WTC11 (cell line): ENCODE measurements around the gene KCNH6. TPM values are rescaled to one million over a fixed set of nuclear protein-coding genes. Genes with fewer than 3 reads are reported as not detected.

Source experiments
- ATAC-seq: fragments of 200-7000 bp; cut with Tn5 transposase; 2 replicates; pipeline ENCODE4 v1.10.0; 2021; ENCODE audit warnings: mild to moderate bottlenecking, moderate library complexity
- CTCF ChIA-PET: fragments of 300-600 bp; sonication (Branson Sonifier 250); formaldehyde crosslinking; loops from one replicate; lab custom pipeline; 2021; ENCODE audit warnings: antibody characterized with exemption; lab: Charles Lee
- POLR2A ChIA-PET: fragments of 350-600 bp; sonication (Branson Sonifier 250); formaldehyde crosslinking; loops from one replicate; lab custom pipeline; 2021; ENCODE audit warnings: antibody characterized with exemption; lab: Charles Lee
- DNase-seq: peaks from one replicate; pipeline ENCODE4 v3.0.0; 2021; ENCODE audit warnings: low spot score
- H3K27ac Mint-ChIP-seq: 2 replicates; pipeline ENCODE4 v1.8.0; 2021; ENCODE audit warnings: mixed read lengths
- H3K27me3 Mint-ChIP-seq: 2 replicates; pipeline ENCODE4 v1.8.0; 2021; ENCODE audit warnings: low read depth, mild to moderate bottlenecking, moderate library complexity, mixed read lengths
- H3K36me3 Mint-ChIP-seq: 2 replicates; pipeline ENCODE4 v1.8.0; 2021; ENCODE audit warnings: mixed read lengths
- H3K4me1 Mint-ChIP-seq: 2 replicates; pipeline ENCODE4 v1.8.0; 2022; ENCODE audit warnings: mixed read lengths
- H3K4me3 Mint-ChIP-seq: 2 replicates; pipeline ENCODE4 v1.8.0; 2021; ENCODE audit warnings: mild to moderate bottlenecking, moderate library complexity, mixed read lengths
- H3K9me3 Mint-ChIP-seq: 2 replicates; pipeline ENCODE4 v1.8.0; 2021; ENCODE audit warnings: mixed read lengths
- AR ChIP-seq: fragments of 250-450 bp; sonication (Bioruptor Pico); IDR thresholded peaks from 2 replicates; pipeline ENCODE4 v1.9.0; 2021; ENCODE audit warnings: mild to moderate bottlenecking
- ARID4B ChIP-seq: sonication (generic); formaldehyde crosslinking; IDR thresholded peaks from 2 replicates; pipeline ENCODE4 v1.8.0; 2023; ENCODE audit warnings: missing genetic modification reagents, mild to moderate bottlenecking, borderline replicate concordance
- ATF1 ChIP-seq: sonication (generic); formaldehyde crosslinking; IDR thresholded peaks from 2 replicates; pipeline ENCODE4 v1.8.1; 2023; ENCODE audit warnings: mild to moderate bottlenecking, moderate library complexity, missing genetic modification reagents
- ATF3 ChIP-seq: sonication (generic); formaldehyde crosslinking; conservative IDR thresholded peaks from 2 replicates; pipeline ENCODE4 v1.8.1; 2022; ENCODE audit warnings: mild to moderate bottlenecking, missing genetic modification reagents
- ELF4 ChIP-seq: sonication (generic); formaldehyde crosslinking; IDR thresholded peaks from 2 replicates; pipeline ENCODE4 v1.8.1; 2022; ENCODE audit warnings: low read depth, mild to moderate bottlenecking, moderate library complexity, missing genetic modification reagents
- EMX1 ChIP-seq: fragments of 250-450 bp; sonication (Bioruptor Pico); IDR thresholded peaks from 2 replicates; pipeline ENCODE4 v1.8.0; 2021; ENCODE audit warnings: mild to moderate bottlenecking
- FOXJ3 ChIP-seq: sonication (generic); formaldehyde crosslinking; IDR thresholded peaks from 2 replicates; pipeline ENCODE4 v1.9.0; 2021; ENCODE audit warnings: missing genetic modification reagents, mild to moderate bottlenecking, borderline replicate concordance
- JAZF1 ChIP-seq: fragments of 250-450 bp; sonication (Bioruptor Pico); IDR thresholded peaks from 2 replicates; pipeline ENCODE4 v1.9.0; 2021; ENCODE audit warnings: moderate library complexity, mild to moderate bottlenecking, inconsistent platforms
- NFYB ChIP-seq: sonication (generic); formaldehyde crosslinking; conservative IDR thresholded peaks from 2 replicates; pipeline ENCODE4 v1.8.0; 2022; ENCODE audit warnings: low read depth, missing genetic modification reagents
- OVOL2 ChIP-seq: fragments of 250-450 bp; sonication (Bioruptor Pico); IDR thresholded peaks from 2 replicates; pipeline ENCODE4 v1.9.0; 2021; ENCODE audit warnings: mild to moderate bottlenecking, borderline replicate concordance
- PRDM15 ChIP-seq: sonication (generic); formaldehyde crosslinking; IDR thresholded peaks from 2 replicates; pipeline ENCODE4 v1.8.0; 2022; ENCODE audit warnings: missing genetic modification reagents
- SP1 ChIP-seq: sonication (generic); formaldehyde crosslinking; conservative IDR thresholded peaks from 2 replicates; pipeline ENCODE4 v1.8.1; 2022; ENCODE audit warnings: missing genetic modification reagents
- TCF7 ChIP-seq: sonication (generic); formaldehyde crosslinking; IDR thresholded peaks from 2 replicates; pipeline ENCODE4 v1.8.0; 2022; ENCODE audit warnings: mild to moderate bottlenecking, low read depth, missing genetic modification reagents, moderate library complexity
- ZBTB21 ChIP-seq: sonication (generic); formaldehyde crosslinking; IDR thresholded peaks from 2 replicates; pipeline ENCODE4 v1.8.1; 2023; ENCODE audit warnings: mild to moderate bottlenecking, missing genetic modification reagents, borderline replicate concordance
- ZNF138 ChIP-seq: sonication (generic); formaldehyde crosslinking; conservative IDR thresholded peaks from 2 replicates; pipeline ENCODE4 v1.8.1; 2022; ENCODE audit warnings: mild to moderate bottlenecking, moderate library complexity, missing genetic modification reagents
- ZNF219 ChIP-seq: sonication (generic); formaldehyde crosslinking; IDR thresholded peaks from 2 replicates; pipeline ENCODE4 v1.8.0; 2023; ENCODE audit warnings: missing genetic modification reagents, mild to moderate bottlenecking, borderline replicate concordance
- ZNF281 ChIP-seq: sonication (generic); formaldehyde crosslinking; IDR thresholded peaks from 2 replicates; pipeline ENCODE4 v1.8.0; 2023; ENCODE audit warnings: mild to moderate bottlenecking, missing genetic modification reagents
- ZNF416 ChIP-seq: fragments of 250-450 bp; sonication (Bioruptor Pico); IDR thresholded peaks from 2 replicates; pipeline ENCODE4 v1.9.0; 2021; ENCODE audit warnings: mild to moderate bottlenecking, inconsistent platforms
- ZNF423 ChIP-seq: fragments of 250-450 bp; sonication (Bioruptor Pico); IDR thresholded peaks from 2 replicates; pipeline ENCODE4 v2.1.2; 2022; ENCODE audit warnings: mild to moderate bottlenecking, moderate library complexity
- ZNF425 ChIP-seq: fragments of 250-450 bp; sonication (Bioruptor Pico); conservative IDR thresholded peaks from 2 replicates; pipeline ENCODE4 v1.9.0; 2021; ENCODE audit warnings: mild to moderate bottlenecking
- total RNA-seq: library from RNA; stranded (reverse); gene quantifications from 3 replicates; pipeline ENCODE4 v1.2.3, GENCODE V29; 2021

Gene KCNH6
- total RNA-seq, 1 experiment from 2014 or later, result 2.1 TPM

- no peak overlapping the region for H3K27ac Mint-ChIP-seq
- ChIA-PET POLR2A (interaction anchor here (0.6 kb wide), 1 partner anchor 35 kb away, joined by 3 read pairs; no protein-coding TSS in a partner anchor), CTCF (interaction anchor here (2.1 to 2.2 kb wide), 2 partner anchors 91 to 101 kb away, joined by 7 to 9 read pairs; no protein-coding TSS in a partner anchor)
- DNase-seq (no peak), ATAC-seq (no peak)
- H3K4me3 Mint-ChIP-seq, result no peak overlapping the region
- peaks cover 4% of the 10 kb centered on the region for H3K27me3 Mint-ChIP-seq
- peaks cover 16% of the 10 kb centered on the region for H3K4me1 Mint-ChIP-seq
- no peaks in the 10 kb centered on the region for H3K36me3 Mint-ChIP-seq
- no peaks in the 10 kb centered on the region for H3K9me3 Mint-ChIP-seq
- no peak for TF ChIP-seq ELF4 (CRISPR knock-in tag)
- no peak for TF ChIP-seq ZBTB21 (CRISPR knock-in tag)
- no peak for TF ChIP-seq ZNF138 (CRISPR knock-in tag)
- no peak for TF ChIP-seq ZNF425 (CRISPR knock-in tag)
- no peak for TF ChIP-seq ZNF219 (CRISPR knock-in tag)
- no peak for TF ChIP-seq TCF7 (CRISPR knock-in tag)
- TF ChIP-seq OVOL2 (CRISPR knock-in tag), result no peak
- TF ChIP-seq SP1 (CRISPR knock-in tag), result no peak
- no peak for TF ChIP-seq NFYB (CRISPR knock-in tag)
- TF ChIP-seq AR (CRISPR knock-in tag), result no peak
- TF ChIP-seq ATF1 (CRISPR knock-in tag), result no peak
- no peak for TF ChIP-seq EMX1 (CRISPR knock-in tag)
- no peak for TF ChIP-seq JAZF1 (CRISPR knock-in tag)
- no peak for TF ChIP-seq ATF3 (CRISPR knock-in tag)
- TF ChIP-seq ARID4B, result no peak
- no peak for TF ChIP-seq ZNF281 (CRISPR knock-in tag)
- TF ChIP-seq ZNF423, result no peak
- TF ChIP-seq FOXJ3 (CRISPR knock-in tag), result no peak
- no peak for TF ChIP-seq ZNF416 (CRISPR knock-in tag)
- no peak for TF ChIP-seq PRDM15 (CRISPR knock-in tag)
- TF ChIP-seq, all 79 proteins: peak for 0
These were observed 3.7 kb downstream of the KCNH6 start for GRCh38 chr17:63526861-63527260.
